Spleen (tissue), 7 donors: ENCODE data around the gene PDCD11.

Experiments
- POLR2A ChIP-seq, 3 donors: fragments of 450-650 bp; IDR thresholded peaks; one replicate each; pipeline ENCODE4 v1.5.1; 2017; ENCODE audit warnings: antibody characterized with exemption in 3 of 3, mild to moderate bottlenecking in 1 of 3
- POLR2AphosphoS5 ChIP-seq, 3 donors: sonication (generic); formaldehyde crosslinking; IDR thresholded peaks; one replicate each; pipeline ENCODE4 v1.5.1; 2017; ENCODE audit warnings: antibody characterized with exemption in 3 of 3
- TF ChIP-seq, protein P1 (sequence below), 11 experiments: fragments of 200-600 bp in 7 of 11; fragments of 450-650 bp in 4 of 11; sonication (generic) in 4 of 11; IDR thresholded peaks in 8 of 11; conservative IDR thresholded peaks in 3 of 11; 1 replicate in 7 of 11; 2 replicates in 4 of 11; pipeline versions ENCODE4 v1.4.0 to v1.8.0; 2016 to 2021; ENCODE audit warnings: antibody characterized with exemption in 11 of 11, inconsistent platforms in 4 of 11, mild to moderate bottlenecking in 1 of 11
- donor health status: DM: no; HTN: no; CAD: no; lungs with moderate emphysema.
- donor health status: DM: no; HTN: no; CAD: no.
- donor health status: DM: no; HTN: no; CAD: no.

DNA sequence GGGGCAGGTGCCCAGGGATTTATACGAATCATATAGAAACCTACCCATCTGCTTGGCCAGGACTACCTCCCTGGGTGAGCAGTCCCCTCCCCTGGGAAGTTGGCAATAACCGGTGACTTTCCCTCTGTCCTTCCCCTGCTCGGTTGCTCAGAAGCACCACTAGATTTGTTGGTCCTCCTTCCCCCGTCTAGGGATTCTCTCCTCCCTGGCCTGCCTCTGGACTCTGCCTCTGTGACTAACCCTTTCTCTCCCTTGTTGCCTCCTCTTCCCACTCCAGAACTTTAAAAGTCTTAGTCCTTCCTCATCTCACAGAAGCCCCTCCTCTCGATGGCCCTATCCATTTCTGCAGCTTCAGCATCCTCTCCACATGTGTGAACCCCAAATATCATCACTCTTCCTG is 72.8 kb downstream of the PDCD11 start:
- TF ChIP-seq, protein P1, sequence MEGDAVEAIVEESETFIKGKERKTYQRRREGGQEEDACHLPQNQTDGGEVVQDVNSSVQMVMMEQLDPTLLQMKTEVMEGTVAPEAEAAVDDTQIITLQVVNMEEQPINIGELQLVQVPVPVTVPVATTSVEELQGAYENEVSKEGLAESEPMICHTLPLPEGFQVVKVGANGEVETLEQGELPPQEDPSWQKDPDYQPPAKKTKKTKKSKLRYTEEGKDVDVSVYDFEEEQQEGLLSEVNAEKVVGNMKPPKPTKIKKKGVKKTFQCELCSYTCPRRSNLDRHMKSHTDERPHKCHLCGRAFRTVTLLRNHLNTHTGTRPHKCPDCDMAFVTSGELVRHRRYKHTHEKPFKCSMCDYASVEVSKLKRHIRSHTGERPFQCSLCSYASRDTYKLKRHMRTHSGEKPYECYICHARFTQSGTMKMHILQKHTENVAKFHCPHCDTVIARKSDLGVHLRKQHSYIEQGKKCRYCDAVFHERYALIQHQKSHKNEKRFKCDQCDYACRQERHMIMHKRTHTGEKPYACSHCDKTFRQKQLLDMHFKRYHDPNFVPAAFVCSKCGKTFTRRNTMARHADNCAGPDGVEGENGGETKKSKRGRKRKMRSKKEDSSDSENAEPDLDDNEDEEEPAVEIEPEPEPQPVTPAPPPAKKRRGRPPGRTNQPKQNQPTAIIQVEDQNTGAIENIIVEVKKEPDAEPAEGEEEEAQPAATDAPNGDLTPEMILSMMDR (IDR thresholded peaks at IDR 0.05 in 8 of 11, conservative IDR thresholded peaks at IDR 0.05 in 3 of 11): no peak
- TF ChIP-seq POLR2AphosphoS5 (IDR thresholded peaks at IDR 0.05): no peak
- no peak for TF ChIP-seq POLR2A (IDR thresholded peaks at IDR 0.05)
